Aorta (tissue), 4 donors: Measurements from ENCODE around the gene TMEM212. TPM values are rescaled to one million over a fixed set of nuclear protein-coding genes. Genes with fewer than 3 reads are reported as not detected.

Source experiments
- polyA plus RNA-seq, 2 donors: library from polyadenylated mRNA; stranded (reverse); fragments of 200-250 nt; gene quantifications; one replicate each; pipeline ENCODE4 v1.2.3, GENCODE V29; 2013
- total RNA-seq, 2 donors: library from RNA; stranded (reverse); fragmentation: NEBNext Ultra II Directional; extraction: Animal tissue kit (Norgen Biotek cat#: 25700); gene quantifications; one replicate each; pipeline ENCODE4 v1.2.1, GENCODE V29; 2021
- donor health status: healthy with polysubstance abuse.
- donor health status: Bipolar disorder and iron deficiency.
- donor health status: DM: no; HTN: no; CAD: no.
- donor health status: DM: yes; HTN: yes; CAD: no.

Gene TMEM212
- total and polyA plus RNA-seq, 4 donors: not detected

Other genes starting within 250 kb of the TMEM212 start
- gene PLD1, start 32.9 kb upstream of the TMEM212 start, total RNA-seq: 10 to 100 TPM; 23.1 to 41.3 TPM
- gene PLD1, start 32.9 kb upstream of the TMEM212 start, polyA plus RNA-seq: 10 to 100 TPM; 19.1 to 28.2 TPM
- 100 to 1,000 TPM; 223 to 239 TPM for gene FNDC3B, start 196.2 kb downstream of the TMEM212 start, total RNA-seq
- gene FNDC3B, start 196.2 kb downstream of the TMEM212 start, polyA plus RNA-seq: 10 to 100 TPM; 12.5 to 16.5 TPM